Measurements from ENCODE around the gene IFNGR1.

DNA sequence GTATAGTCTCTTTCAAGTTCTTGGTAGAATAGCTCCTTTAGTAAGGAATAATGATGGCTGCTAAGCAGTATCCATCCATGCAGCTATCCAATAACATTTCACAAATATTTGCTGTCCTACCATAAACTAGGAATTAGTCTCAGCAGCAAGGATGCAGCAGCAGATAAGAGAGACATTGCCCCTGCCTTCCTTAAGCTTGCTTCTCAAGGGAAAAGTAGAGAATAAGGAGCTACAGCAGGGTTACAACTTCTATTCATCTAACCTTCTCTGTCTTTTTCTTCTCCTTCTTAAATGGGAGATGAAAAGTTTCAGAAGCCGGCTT, 48.2 kb downstream of the IFNGR1 start:
- TF ChIP-seq CTCF (IDR thresholded peaks at IDR 0.05), result no peak
- no peak for TF ChIP-seq POLR2A (IDR thresholded peaks at IDR 0.05)
